ENCODE results near the gene HSP90B1.

The HSP90B1 gene

GRCh38 chr12:103915306-103915705 lies 14.9 kb upstream of the HSP90B1 start:
- TF ChIP-seq EZH2 (IDR thresholded peaks at IDR 0.05; ENCODE audit: borderline replicate concordance, low read length) = no peak
- no peaks in the 10 kb centered on the region for H3F3A ChIP-seq (ENCODE audit: insufficient read depth, low read length)
- H4K20me1 ChIP-seq (ENCODE audit: insufficient read depth, low read length) = no peaks in the 10 kb centered on the region

GRCh38 chr12:103917873-103918272 lies 12.3 kb upstream of the HSP90B1 start:
- Histone ChIP-seq H3K9me3 (ENCODE audit: low read length) (no peaks in the 10 kb centered on the region), H3K9ac (ENCODE audit: low read length) (no peak overlapping the region), H3K79me2 (ENCODE audit: insufficient read depth, low read length) (no peaks in the 10 kb centered on the region), H3K4me2 (ENCODE audit: low read length) (no peak overlapping the region), H4K20me1 (ENCODE audit: insufficient read depth, low read length) (no peaks in the 10 kb centered on the region), H3K4me3 (ENCODE audit: low read depth, low read length, poor library complexity, severe bottlenecking) (no peak overlapping the region), H3K9me2 (ENCODE audit: low read depth, low read length) (no peaks in the 10 kb centered on the region), H3K36me3 (ENCODE audit: insufficient read depth, low read length) (no peaks in the 10 kb centered on the region), H3F3A (ENCODE audit: insufficient read depth, low read length) (no peaks in the 10 kb centered on the region), H3K4me1 (ENCODE audit: insufficient read depth, low read length, severe bottlenecking) (no peaks in the 10 kb centered on the region), H2AFZ (ENCODE audit: low read length) (no peak overlapping the region), H3K27me3 (ENCODE audit: insufficient read depth, low read length) (no peaks in the 10 kb centered on the region), H3K27ac (ENCODE audit: low read depth, low read length, poor library complexity, severe bottlenecking) (no peak overlapping the region)
- no peak for TF ChIP-seq EZH2 (IDR thresholded peaks at IDR 0.05; ENCODE audit: borderline replicate concordance, low read length)
- TF ChIP-seq CTCF (IDR thresholded peaks at IDR 0.05; ENCODE audit: low read length) = no peak

More at GRCh38 chr12:103915306-103915705, 14.9 kb upstream of the HSP90B1 start:
- H2AFZ ChIP-seq (ENCODE audit: low read length) = no peak overlapping the region
- no peaks in the 10 kb centered on the region for H3K36me3 ChIP-seq (ENCODE audit: insufficient read depth, low read length)
- H3K4me2 ChIP-seq (ENCODE audit: low read length) = no peak overlapping the region
- no peak overlapping the region for H3K4me3 ChIP-seq (ENCODE audit: low read depth, low read length, poor library complexity, severe bottlenecking)
- no peaks in the 10 kb centered on the region for H3K9me3 ChIP-seq (ENCODE audit: low read length)
- no peaks in the 10 kb centered on the region for H3K4me1 ChIP-seq (ENCODE audit: insufficient read depth, low read length, severe bottlenecking)
- no peaks in the 10 kb centered on the region for H3K9me2 ChIP-seq (ENCODE audit: low read depth, low read length)
- H3K27me3 ChIP-seq (ENCODE audit: insufficient read depth, low read length) = no peaks in the 10 kb centered on the region
- H3K9ac ChIP-seq (ENCODE audit: low read length) = no peak overlapping the region
- H3K79me2 ChIP-seq (ENCODE audit: insufficient read depth, low read length) = no peaks in the 10 kb centered on the region
- H3K27ac ChIP-seq (ENCODE audit: low read depth, low read length, poor library complexity, severe bottlenecking) = no peak overlapping the region

- Histone ChIP-seq H3K9me3 (ENCODE audit: low read length) (no peaks in the 10 kb centered on the region), H3K9ac (ENCODE audit: low read length) (no peak overlapping the region), H3K9me2 (ENCODE audit: low read depth, low read length) (no peaks in the 10 kb centered on the region), H4K20me1 (ENCODE audit: insufficient read depth, low read length) (no peaks in the 10 kb centered on the region), H3K4me2 (ENCODE audit: low read length) (no peak overlapping the region), H2AFZ (ENCODE audit: low read length) (no peak overlapping the region), H3K36me3 (ENCODE audit: insufficient read depth, low read length) (no peaks in the 10 kb centered on the region), H3K27ac (ENCODE audit: low read depth, low read length, poor library complexity, severe bottlenecking) (no peak overlapping the region), H3K4me1 (ENCODE audit: insufficient read depth, low read length, severe bottlenecking) (peaks cover 8% of the 10 kb centered on the region), H3K79me2 (ENCODE audit: insufficient read depth, low read length) (no peaks in the 10 kb centered on the region), H3K27me3 (ENCODE audit: insufficient read depth, low read length) (no peaks in the 10 kb centered on the region), H3F3A (ENCODE audit: insufficient read depth, low read length) (peaks cover 3% of the 10 kb centered on the region; the same call in 1 of the 2 replicates), H3K4me3 (ENCODE audit: low read depth, low read length, poor library complexity, severe bottlenecking) (no peak overlapping the region)
- TF ChIP-seq EZH2 (IDR thresholded peaks at IDR 0.05; ENCODE audit: borderline replicate concordance, low read length) (no peak), CTCF (IDR thresholded peaks at IDR 0.05; ENCODE audit: low read length) (no peak)
Observed at GRCh38 chr12:103924761-103925641, 5.2 kb upstream of the HSP90B1 start.

Measured in OCI-LY1 (cell line).